ENCODE data around the gene ALPP.
"Not testable (repeated sequence)": the region's sequence is repeated elsewhere in the genome, so short reads cannot be mapped to it uniquely, and the experiment has no call there.

The ALPP gene

GRCh38 chr2:232381204-232382031 lies 2.9 kb downstream of the ALPP start:
- DNase-seq (ENCODE audit: low spot score): not testable (repeated sequence)

DNA sequence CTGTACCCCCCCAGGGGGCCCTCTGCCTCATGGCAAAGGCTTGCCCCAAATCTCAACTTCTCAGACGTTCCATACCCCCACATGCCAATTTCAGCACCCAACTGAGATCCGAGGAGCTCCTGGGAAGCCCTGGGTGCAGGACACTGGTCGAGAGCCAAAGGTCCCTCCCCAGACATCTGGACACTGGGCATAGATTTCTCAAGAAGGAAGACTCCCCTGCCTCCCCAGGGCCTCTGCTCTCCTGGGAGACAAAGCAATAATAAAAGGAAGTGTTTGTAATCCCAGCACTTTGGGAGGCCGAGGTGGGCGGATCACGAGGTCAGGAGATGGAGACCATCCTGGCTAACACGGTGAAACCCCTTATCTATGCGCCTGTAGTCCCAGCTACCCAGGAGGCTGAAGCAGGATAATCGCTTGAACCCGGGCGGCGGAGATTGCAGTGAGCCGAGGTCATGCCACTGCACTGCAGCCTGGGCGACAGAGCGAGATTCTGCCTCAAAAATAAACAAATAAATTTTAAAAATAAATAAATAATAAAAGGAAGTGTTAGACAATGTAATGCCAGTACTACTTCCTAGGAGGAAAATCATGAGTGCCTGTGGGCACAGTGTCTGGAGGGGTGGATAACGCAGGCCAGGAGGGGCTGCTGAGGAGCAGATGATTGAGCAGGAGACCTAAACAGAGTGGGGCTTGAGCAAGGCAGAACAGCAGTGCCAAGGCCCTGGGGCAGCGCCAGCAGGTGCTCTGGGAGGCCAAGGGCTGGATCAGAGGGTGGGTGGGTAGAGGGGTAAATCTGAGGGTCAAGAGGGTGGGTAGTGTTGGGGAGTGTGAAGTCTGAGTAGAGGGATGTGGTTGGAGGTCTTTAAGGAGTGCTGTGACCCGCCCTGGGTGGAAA lies 4.0 kb downstream of the ALPP start:
- peak; percentile 61 for DNase-seq (ENCODE audit: low spot score)

- no peak for DNase-seq (ENCODE audit: low spot score)
Measured at GRCh38 chr2:232384466-232384865, 5.9 kb downstream of the ALPP start.

- DNase-seq (ENCODE audit: low spot score): not testable (repeated sequence)
Measured at GRCh38 chr2:232385058-232385457, 6.5 kb downstream of the ALPP start.

- no peak for DNase-seq (ENCODE audit: low spot score)
Measured at GRCh38 chr2:232385660-232386489, 7.3 kb downstream of the ALPP start.

- no peak for DNase-seq (ENCODE audit: low spot score)
Measured at GRCh38 chr2:232386490-232386739, 7.9 kb downstream of the ALPP start.

- DNase-seq (ENCODE audit: low spot score): no peak
Measured at GRCh38 chr2:232386740-232387450, 8.3 kb downstream of the ALPP start.

- DNase-seq (ENCODE audit: low spot score): no peak
Measured at GRCh38 chr2:232387451-232388171, 9.1 kb downstream of the ALPP start.

DNA sequence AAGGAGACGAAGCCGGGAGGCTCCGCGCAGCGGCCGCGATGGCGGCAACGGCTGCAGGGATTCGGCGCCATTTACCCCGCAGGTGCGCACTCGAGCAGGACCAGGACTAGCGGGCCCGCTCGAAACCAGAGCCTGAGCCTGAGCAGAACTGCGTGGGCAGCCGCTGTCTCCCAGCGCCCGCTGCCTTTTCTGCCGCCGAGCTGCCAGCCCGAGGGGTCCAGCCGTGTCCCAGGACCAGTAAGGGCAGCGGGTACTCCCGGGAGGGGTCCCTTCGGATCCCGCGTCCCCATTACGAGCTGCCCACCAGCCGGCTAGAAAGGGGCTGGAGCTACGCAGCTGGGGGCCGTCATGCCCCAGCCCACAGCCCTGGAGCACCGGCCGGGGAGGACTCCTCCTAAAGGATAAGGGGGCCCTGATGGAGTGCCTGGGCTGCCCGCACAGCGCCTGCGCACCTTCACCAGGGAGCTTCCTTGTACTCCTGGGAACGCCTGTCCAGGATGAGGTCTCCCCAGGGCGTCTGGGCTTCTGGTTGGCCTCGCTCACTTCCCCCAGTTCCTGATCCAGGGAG lies 9.9 kb downstream of the ALPP start:
- no peak for DNase-seq (ENCODE audit: low spot score)

GRCh38 chr2:232389327-232389726 lies 10.8 kb downstream of the ALPP start:
- DNase-seq (ENCODE audit: low spot score): no peak

GRCh38 chr2:232390661-232391060 lies 12.1 kb downstream of the ALPP start:
- no peak for DNase-seq (ENCODE audit: low spot score)

- DNase-seq (ENCODE audit: low spot score): peak; percentile 55
Measured at GRCh38 chr2:232393556-232393955, 15.0 kb downstream of the ALPP start.

GRCh38 chr2:232394431-232394830 lies 15.9 kb downstream of the ALPP start:
- not testable (repeated sequence) for DNase-seq (ENCODE audit: low spot score)

GRCh38 chr2:232395586-232395985 lies 17.0 kb downstream of the ALPP start:
- no peak for DNase-seq (ENCODE audit: low spot score)

- DNase-seq (ENCODE audit: low spot score): no peak
Measured at GRCh38 chr2:232396683-232397082, 18.1 kb downstream of the ALPP start.

GRCh38 chr2:232398293-232399034 lies 19.9 kb downstream of the ALPP start:
- DNase-seq (ENCODE audit: low spot score): no peak

DNA sequence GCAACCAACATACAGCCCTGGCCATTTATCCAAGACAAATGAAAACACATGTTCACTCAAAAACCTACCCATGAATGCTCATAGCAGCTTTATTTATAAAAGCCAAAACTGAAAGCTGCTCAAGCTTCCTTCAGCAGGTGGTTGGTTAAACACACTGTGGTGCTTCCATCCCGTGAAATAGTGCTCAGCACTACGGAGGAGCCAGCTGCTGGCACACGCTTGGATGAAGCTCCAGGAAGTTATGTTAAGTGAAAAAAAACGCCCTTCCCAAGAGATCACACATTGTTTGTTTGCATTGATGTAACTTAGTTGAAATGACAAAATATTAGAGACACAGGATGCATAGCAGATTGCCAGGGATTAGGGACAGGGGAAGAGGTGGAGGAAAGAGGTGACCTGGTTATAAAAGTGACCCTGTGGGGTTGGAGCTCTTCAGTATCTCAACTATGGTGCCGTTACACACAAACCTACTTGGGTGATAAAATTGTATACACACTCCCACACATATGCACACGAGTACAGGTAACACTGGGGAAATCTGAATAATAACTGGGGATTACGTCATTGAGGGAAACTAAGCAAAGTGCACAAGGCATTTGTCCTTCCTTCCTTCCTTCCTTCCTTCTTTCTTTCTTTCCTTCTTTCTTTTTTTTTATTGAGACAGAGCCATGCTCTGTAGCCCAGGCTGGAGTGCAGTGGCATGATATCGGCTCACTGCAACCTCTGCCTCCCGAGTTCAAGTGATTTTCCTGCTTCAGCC lies 21.9 kb downstream of the ALPP start:
- no peak for DNase-seq (ENCODE audit: low spot score)

- no peak for DNase-seq (ENCODE audit: low spot score)
Measured at GRCh38 chr2:232402518-232402917, 24.0 kb downstream of the ALPP start.

- DNase-seq (ENCODE audit: low spot score): no peak
Measured at GRCh38 chr2:232405943-232406510, 27.5 kb downstream of the ALPP start.

Measured in COLO829 (cell line).